A549 (cell line): ENCODE data around the gene DTX3. TPM values are rescaled to one million over a fixed set of nuclear protein-coding genes. Genes with fewer than 3 reads are reported as not detected.

Experiments
- ATAC-seq, 2 experiments: fragments of 200-7000 bp in 1 of 2; fragments of >200 bp in 1 of 2; cut with Nextera tagmentation in 1 of 2; cut with Tn5 transposase in 1 of 2; 3 replicates each; pipeline versions ENCODE4 v1.8.0 to v1.9.1; 2018 to 2020; ENCODE audit warnings: mild to moderate bottlenecking in 1 of 2, moderate library complexity in 1 of 2
- CTCF ChIA-PET: fragments of 300-600 bp; sonication (Branson Sonifier 250); formaldehyde crosslinking; extraction: SDS; loops from one replicate; lab custom pipeline; 2021; ENCODE audit warnings: antibody characterized with exemption, inconsistent platforms; lab: Yijun Ruan, JAX
- POLR2A ChIA-PET: fragments of 350-600 bp; formaldehyde crosslinking; extraction: SDS; loops from one replicate; lab custom pipeline; 2021; ENCODE audit warnings: antibody characterized with exemption, inconsistent platforms; lab: Yijun Ruan, JAX
- DNase-seq, 2 experiments: peaks; one replicate each; pipeline versions ENCODE4 v3.0.0 to v3.0.0-alpha.2; 2011 to 2016; ENCODE audit warnings: low read depth in 1 of 2, low spot score in 1 of 2
- FAIRE-seq: peaks from 2 replicates; lab custom pipeline; 2011; peaks lifted over from hg19 to GRCh38; lab: Jason Lieb, UNC
- H3K27ac ChIP-seq, 2 experiments: fragments of >200 bp; sonication (Bioruptor Twin); formaldehyde crosslinking; 3 replicates each; pipeline ENCODE4 v1.5.1; 2016 to 2017
- H3K4me1 ChIP-seq: fragments of >200 bp; sonication (Bioruptor Twin); formaldehyde crosslinking; 3 replicates; pipeline ENCODE4 v1.6.1; 2016
- H3K4me2 ChIP-seq: fragments of >200 bp; sonication (Bioruptor Twin); formaldehyde crosslinking; 3 replicates; pipeline ENCODE4 v1.6.1; 2016
- H3K4me3 ChIP-seq: fragments of >200 bp; sonication (Bioruptor Twin); formaldehyde crosslinking; 3 replicates; pipeline ENCODE4 v1.5.1; 2016
- H3K9me3 ChIP-seq: fragments of >200 bp; sonication (Bioruptor Twin); formaldehyde crosslinking; 3 replicates; pipeline ENCODE4 v1.6.1; 2016
- BCL3 ChIP-seq: fragments of >200 bp; sonication (Bioruptor Twin); formaldehyde crosslinking; IDR thresholded peaks from 3 replicates; pipeline ENCODE4 v1.6.1; 2016
- CBX2 ChIP-seq: fragments of 200-600 bp; sonication (generic); IDR thresholded peaks from 2 replicates; pipeline ENCODE4 v1.6.1; 2016; ENCODE audit warnings: low read depth, mild to moderate bottlenecking, borderline replicate concordance
- CEBPB ChIP-seq, 2 experiments: fragments of >200 bp in 1 of 2; sonication (Bioruptor Twin) in 1 of 2; formaldehyde crosslinking in 1 of 2; IDR thresholded peaks; 2 replicates each; pipeline ENCODE4 v1.6.1; 2012 to 2016
- CHD2 ChIP-seq: fragments of 150-350 bp; IDR thresholded peaks from 2 replicates; pipeline ENCODE4 v1.6.1; 2014; ENCODE audit warnings: low read length; ENCODE audit not compliant: partially characterized antibody
- CHD4 ChIP-seq: fragments of 200-600 bp; sonication (generic); IDR thresholded peaks from 2 replicates; pipeline ENCODE4 v1.6.1; 2016; ENCODE audit warnings: antibody characterized with exemption, mild to moderate bottlenecking, borderline replicate concordance
- E2F6 ChIP-seq: IDR thresholded peaks from 2 replicates; pipeline ENCODE4 v1.6.1; 2012; ENCODE audit warnings: low read depth, borderline replicate concordance
- EP300 ChIP-seq, 2 experiments: fragments of >200 bp; sonication (Bioruptor Twin); formaldehyde crosslinking; IDR thresholded peaks; 2 replicates in 1 of 2; 3 replicates in 1 of 2; pipeline ENCODE4 v1.6.1; 2016 to 2017
- FOXS1 ChIP-seq: fragments of 250-450 bp; sonication (Bioruptor Pico); IDR thresholded peaks from 2 replicates; pipeline ENCODE4 v1.5.0; 2020; ENCODE audit warnings: mild to moderate bottlenecking, moderate library complexity
- HMGXB4 ChIP-seq: fragments of 250-450 bp; sonication (Bioruptor Pico); IDR thresholded peaks from 2 replicates; pipeline ENCODE4 v1.5.0; 2021; ENCODE audit warnings: mild to moderate bottlenecking, moderate library complexity, borderline replicate concordance
- HOXA7 ChIP-seq: fragments of 250-450 bp; sonication (Bioruptor Pico); IDR thresholded peaks from 2 replicates; pipeline ENCODE4 v1.5.0; 2020; ENCODE audit warnings: mild to moderate bottlenecking, moderate library complexity
- HOXB13 ChIP-seq: fragments of 250-450 bp; sonication (Bioruptor Pico); IDR thresholded peaks from 2 replicates; pipeline ENCODE4 v1.5.0; 2020; ENCODE audit warnings: low read depth, mild to moderate bottlenecking, moderate library complexity
- JUNB ChIP-seq: fragments of >200 bp; sonication (Bioruptor Twin); formaldehyde crosslinking; IDR thresholded peaks from 2 replicates; pipeline ENCODE4 v1.6.1; 2016
- MAFK ChIP-seq: fragments of 450-650 bp; IDR thresholded peaks from 2 replicates; pipeline ENCODE4 v1.6.1; 2014; ENCODE audit not compliant: partially characterized antibody
- MAX ChIP-seq: IDR thresholded peaks from 2 replicates; pipeline ENCODE4 v1.6.1; 2012
- MAZ ChIP-seq: fragments of 150-350 bp; IDR thresholded peaks from 2 replicates; pipeline ENCODE4 v1.6.1; 2014; ENCODE audit warnings: antibody characterized with exemption, low read depth, low read length, borderline replicate concordance
- NFE2L2 ChIP-seq: fragments of 150-350 bp; conservative IDR thresholded peaks from 2 replicates; pipeline ENCODE4 v1.6.1; 2014; ENCODE audit warnings: low read length
- NPAS2 ChIP-seq: fragments of 250-450 bp; sonication (Bioruptor Pico); IDR thresholded peaks from 2 replicates; pipeline ENCODE4 v1.8.0; 2022; ENCODE audit warnings: mild to moderate bottlenecking, moderate library complexity, borderline replicate concordance
- PBX3 ChIP-seq: IDR thresholded peaks from 2 replicates; pipeline ENCODE4 v1.6.1; 2012
- PHF8 ChIP-seq: fragments of 200-600 bp; sonication (generic); IDR thresholded peaks from 2 replicates; pipeline ENCODE4 v1.6.1; 2016; ENCODE audit warnings: low read depth, mild to moderate bottlenecking, antibody characterized with exemption, moderate library complexity, borderline replicate concordance
- POLR2AphosphoS2 ChIP-seq: conservative IDR thresholded peaks from 2 replicates; pipeline ENCODE4 v1.6.1; 2012; ENCODE audit warnings: low read length, improper control_type of control experiment, inconsistent platforms
- RARB ChIP-seq: fragments of 250-450 bp; sonication (Bioruptor Pico); IDR thresholded peaks from 2 replicates; pipeline ENCODE4 v1.8.0; 2021; ENCODE audit warnings: mild to moderate bottlenecking, moderate library complexity
- REST ChIP-seq: fragments of 200-600 bp; sonication (generic); IDR thresholded peaks from 2 replicates; pipeline ENCODE4 v1.6.1; 2016; ENCODE audit warnings: antibody characterized with exemption, mild to moderate bottlenecking, moderate library complexity
- SMC3 ChIP-seq: fragments of >200 bp; sonication (Bioruptor Twin); formaldehyde crosslinking; IDR thresholded peaks from 3 replicates; pipeline ENCODE4 v1.6.1; 2018; ENCODE audit warnings: inconsistent platforms
- USF2 ChIP-seq: fragments of 450-650 bp; IDR thresholded peaks from 2 replicates; pipeline ENCODE4 v1.6.1; 2014; ENCODE audit warnings: antibody characterized with exemption
- ZC3H11A ChIP-seq: fragments of 450-650 bp; IDR thresholded peaks from 2 replicates; pipeline ENCODE4 v1.6.1; 2014; ENCODE audit warnings: antibody characterized with exemption, mild to moderate bottlenecking
- ZNF302 ChIP-seq: fragments of 250-450 bp; sonication (Bioruptor Pico); IDR thresholded peaks from 2 replicates; pipeline ENCODE4 v1.9.0; 2021; ENCODE audit warnings: inconsistent platforms, mild to moderate bottlenecking, moderate library complexity
- ZSCAN20 ChIP-seq: fragments of 250-450 bp; sonication (Bioruptor Pico); IDR thresholded peaks from 2 replicates; pipeline ENCODE4 v1.8.0; 2022; ENCODE audit warnings: mild to moderate bottlenecking, moderate library complexity
- WGBS: methylation state at CpG from one replicate; pipeline ENCODE4 v1.1.6; 2017; ENCODE audit errors: missing lambda C conversion rate; 5-methylcytosine and 5-hydroxymethylcytosine counted together
- polyA minus RNA-seq: library from RNA; depleted of rRNA, polyadenylated mRNA; stranded (reverse); fragments of >200 nt; gene quantifications from 2 replicates; pipeline ENCODE4 v1.2.3, GENCODE V29; 2011; rRNA and poly(A)+ RNA removed
- polyA plus RNA-seq, 4 experiments: library from polyadenylated mRNA; depleted of rRNA in 3 of 4; stranded (reverse); fragments of >200 nt; fragmentation: RNase III in 1 of 4; extraction: RNeasy Plus Mini Kit Qiagen cat#74134 plus additional on column Dnase treatment in 1 of 4; gene quantifications; 2 replicates in 3 of 4; 3 replicates in 1 of 4; pipeline ENCODE4 v1.2.3, GENCODE V29; 2011 to 2017

DTX3 gene
- polyA plus RNA-seq (2011; rRNA removed) (21.7 and 29.6 TPM in 2 replicates), polyA plus RNA-seq (2017; fragmentation: RNase III; extraction: RNeasy Plus Mini Kit Qiagen cat#74134 plus additional on column Dnase treatment) (18.1 to 26.2 TPM (median 24.7 TPM) in 3 replicates), polyA minus RNA-seq (17.1 and 17.7 TPM in 2 replicates)
- 25.2 and 28.8 TPM in 2 replicates for polyA plus RNA-seq (2012; cell fraction: cytosol; rRNA removed)
- 113 and 120 TPM in 2 replicates for polyA plus RNA-seq (2012; cell fraction: nucleus; rRNA removed)

GRCh38 chr12:57604454-57604991 is at the start of gene DTX3:
Gene DTX3 (plus strand): TSS chr12:57604824. CDS start chr12:57606518, 1,694 bp downstream.
- WGBS: 35% methylated on average over 18 of the region's 36 CpGs
- TF ChIP-seq RARB (CRISPR knock-in tag) (no peak), PBX3 (no peak), E2F6 (no peak), CEBPB (IDR thresholded peaks at IDR 0.05) (no peak), MAZ (no peak), EP300 (IDR thresholded peaks at IDR 0.05) (no peak), SMC3 (no peak), FOXS1 (CRISPR knock-in tag) (no peak), ZC3H11A (no peak), HMGXB4 (CRISPR knock-in tag) (no peak), MAFK (no peak), BCL3 (peak; percentile 35; the same call in 1 of the 3 replicates), NPAS2 (no peak), PHF8 (no peak), JUNB (no peak), POLR2AphosphoS2 (no peak), HOXA7 (no peak), CHD4 (no peak), CBX2 (no peak), NFE2L2 (no peak), ZNF302 (CRISPR knock-in tag) (no peak), REST (no peak), HOXB13 (CRISPR knock-in tag) (0 out of 2 replicates have a peak, but pooled peaks have one; percentile 53), USF2 (peak; percentile 65), CHD2 (no peak), ZSCAN20 (no peak), MAX (no peak)
- ATAC-seq (peak; percentile 44 to 66; a peak in 4 of 6 replicates), DNase-seq (peak in 1 of 2 experiments; percentile 57), FAIRE-seq (no peak)
- Histone ChIP-seq H3K4me3 (peak within 1 kb of the TSS; percentile 90), H3K27ac (peak within 1 kb of the TSS; percentile 94 to 97), H3K9me3 (no peaks in the 10 kb centered on the region), H3K4me2 (peak within 1 kb of the TSS; percentile 100), H3K4me1 (peaks cover 13% of the 10 kb centered on the region; the same call in 2 of the 3 replicates)
- CTCF ChIA-PET: interaction anchor here (1.1 to 20.9 kb wide), 4 partner anchors 9 to 122 kb away, joined by 3 to 336 read pairs (median 8); partner anchors contain the start of gene PIP4K2C
- POLR2A ChIA-PET: no interaction called here
